Mucosa of descending colon (tissue), 3 donors: ENCODE results near the gene ZNF618. TPM values are rescaled to one million over a fixed set of nuclear protein-coding genes. Genes with fewer than 3 reads are reported as not detected.

Experiments
- ATAC-seq: fragments of 200-7000 bp; cut with Tn5 transposase; one replicate; pipeline ENCODE4 v1.9.1; 2020; ENCODE audit warnings: mild to moderate bottlenecking, moderate library complexity
- DNase-seq, 3 donors: peaks; one replicate each; pipeline ENCODE4 v3.0.0-alpha.2; 2020
- H3K36me3 ChIP-seq: fragments of 200-600 bp; one replicate; pipeline ENCODE4 v1.8.0; 2021; ENCODE audit warnings: low read depth, mild to moderate bottlenecking
- H3K4me1 ChIP-seq: fragments of 200-600 bp; one replicate; pipeline ENCODE4 v1.8.0; 2021; ENCODE audit warnings: low read depth, mild to moderate bottlenecking
- H3K4me3 ChIP-seq: fragments of 200-600 bp; one replicate; pipeline ENCODE4 v1.8.0; 2021; ENCODE audit warnings: mild to moderate bottlenecking
- H3K9me3 ChIP-seq: fragments of 200-600 bp; one replicate; pipeline ENCODE4 v1.8.0; 2021; ENCODE audit warnings: mild to moderate bottlenecking
- CTCF ChIP-seq: fragments of 200-600 bp; IDR thresholded peaks from one replicate; pipeline ENCODE4 v1.8.0; 2022; ENCODE audit warnings: antibody characterized with exemption, mild to moderate bottlenecking
- intact Hi-C, 2 donors: fragments of 100-400 bp; cut with DNase I in 1 of 2; cut with micrococcal nuclease in 1 of 2; formaldehyde crosslinking; loops; one replicate each; pipeline versions ENCODE4 v1.11.0 to v1.11.1; 2022; cut with DNase I, micrococcal nuclease
- total RNA-seq, 3 donors: library from RNA; stranded (reverse); fragmentation: NEBNext Ultra II Directional in 2 of 3; extraction: Animal tissue kit (Norgen Biotek cat#: 25700) in 2 of 3; gene quantifications; one replicate each; pipeline versions ENCODE4 v1.2.1 to v1.2.4, GENCODE V29; 2021 to 2023
- donor health status: DM: no; HTN: no; CAD: no; lungs with moderate emphysema.
- donor health status: DM: no; HTN: no; CAD: no.
- donor health status: DM: no; HTN: yes; CAD: no.

ZNF618 gene
- total RNA-seq, 3 donors from 2014 or later: 2.7 to 6.2 (median 3.7) TPM

GRCh38 chr9:114012126-114012525 lies 136.0 kb downstream of the ZNF618 start:
- DNase-seq: no peak
- no peak overlapping the region for H3K4me3 ChIP-seq
- intact Hi-C loops: no loop called here
- no peak for ATAC-seq
- no peaks in the 10 kb centered on the region for H3K36me3 ChIP-seq
- no peak for TF ChIP-seq CTCF
- no peaks in the 10 kb centered on the region for H3K4me1 ChIP-seq
- no peaks in the 10 kb centered on the region for H3K9me3 ChIP-seq

DNA sequence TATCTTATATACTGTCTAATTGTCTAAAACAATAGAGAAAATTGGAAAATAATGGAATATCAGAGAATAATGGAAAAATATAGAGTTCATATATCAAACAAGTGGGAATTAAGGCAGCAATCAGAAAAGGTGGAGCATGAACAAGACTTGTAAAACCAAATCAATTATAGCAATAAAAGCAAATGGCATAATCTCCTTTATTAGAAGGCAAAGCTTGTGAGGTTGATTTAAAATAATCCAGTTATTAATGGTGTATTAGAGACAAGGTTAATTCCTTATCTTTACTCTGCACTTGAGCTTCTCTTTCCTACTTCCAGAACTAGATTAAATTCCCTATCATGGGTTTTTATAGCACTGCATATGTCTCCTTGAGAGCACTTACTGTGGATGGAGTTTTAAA lies 137.9 kb downstream of the ZNF618 start:
- Histone ChIP-seq H3K36me3 (no peaks in the 10 kb centered on the region), H3K9me3 (no peaks in the 10 kb centered on the region), H3K4me3 (no peak overlapping the region), H3K4me1 (no peaks in the 10 kb centered on the region)
- no peak for TF ChIP-seq CTCF
- ATAC-seq: no peak
- DNase-seq: no peak
- intact Hi-C loops: no loop called here

DNA sequence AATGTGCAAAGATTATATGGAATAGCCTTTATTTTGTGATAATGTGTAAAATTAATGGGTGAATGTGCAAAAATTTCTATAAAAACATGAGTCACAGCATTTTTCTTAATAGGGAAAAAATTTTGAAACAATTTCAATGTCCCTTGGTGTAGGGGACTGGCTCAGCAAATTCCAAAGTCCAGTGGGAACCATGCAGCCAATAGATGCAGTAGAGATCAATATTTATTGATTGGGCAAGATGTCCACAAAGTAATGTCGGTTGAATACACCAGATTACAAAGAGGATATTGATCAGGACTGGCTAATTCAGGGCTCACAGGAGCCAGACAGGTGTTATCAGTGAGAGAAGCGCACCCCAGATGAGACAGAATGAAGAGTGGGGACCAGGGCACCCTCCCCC lies 139.5 kb downstream of the ZNF618 start:
- no peak for TF ChIP-seq CTCF
- no peaks in the 10 kb centered on the region for H3K4me1 ChIP-seq
- no peaks in the 10 kb centered on the region for H3K36me3 ChIP-seq
- ATAC-seq (no peak), DNase-seq (no peak)
- no peak overlapping the region for H3K4me3 ChIP-seq
- H3K9me3 ChIP-seq: no peaks in the 10 kb centered on the region
- intact Hi-C loops: no loop called here

- intact Hi-C loops: no loop called here
- no peak for TF ChIP-seq CTCF
- ATAC-seq: no peak
- Histone ChIP-seq H3K4me3 (no peak overlapping the region), H3K36me3 (no peaks in the 10 kb centered on the region), H3K4me1 (no peaks in the 10 kb centered on the region), H3K9me3 (no peaks in the 10 kb centered on the region)
- no peak for DNase-seq
Measured at GRCh38 chr9:114016101-114016500, 140.0 kb downstream of the ZNF618 start.

GRCh38 chr9:114016629-114017423 lies 140.7 kb downstream of the ZNF618 start:
- TF ChIP-seq CTCF: no peak
- no peak for DNase-seq
- intact Hi-C loops: no loop called here

More at GRCh38 chr9:114016629-114017423, 140.7 kb downstream of the ZNF618 start:
- H3K36me3 ChIP-seq: no peaks in the 10 kb centered on the region
- H3K4me3 ChIP-seq: no peak overlapping the region
- H3K9me3 ChIP-seq: no peaks in the 10 kb centered on the region
- no peaks in the 10 kb centered on the region for H3K4me1 ChIP-seq
- no peak for ATAC-seq
